ENCODE measurements around the gene TIGD2.
"Not testable (repeated sequence)": the region's sequence is repeated elsewhere in the genome, so short reads cannot be mapped to it uniquely, and the experiment has no call there.

The TIGD2 gene

DNA sequence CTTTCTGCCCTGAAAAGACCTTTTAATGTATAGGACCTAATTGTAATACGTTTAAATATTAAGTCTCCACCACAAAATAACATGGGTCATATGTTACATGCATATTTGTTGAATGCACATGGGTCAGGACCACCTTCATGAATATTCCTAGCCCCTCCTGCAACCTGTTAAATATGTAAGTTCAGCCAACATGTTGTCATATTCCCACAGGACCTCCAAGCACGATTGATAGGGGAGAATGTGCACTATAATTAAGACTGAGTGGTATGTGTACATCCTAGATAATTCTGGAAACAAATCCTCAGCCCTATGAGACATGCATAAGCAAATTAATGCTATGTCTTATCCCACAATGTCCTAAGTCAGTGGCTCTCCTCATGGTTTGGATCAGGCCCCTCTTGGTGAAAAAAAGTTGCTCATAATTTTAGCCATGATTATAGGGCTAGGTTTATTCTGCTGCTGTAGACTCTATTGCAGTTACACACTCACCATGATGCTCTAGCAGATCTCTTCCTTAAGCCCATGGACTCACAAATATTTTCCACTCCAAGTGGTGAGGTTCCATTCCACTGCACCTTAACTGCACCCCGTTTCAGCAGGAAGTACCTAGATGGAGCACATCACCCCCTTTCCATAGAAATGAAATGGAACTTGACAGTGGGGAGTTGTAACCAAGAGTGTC, 10.2 kb downstream of the TIGD2 start:
- peak; percentile 46 for DNase-seq

- DNase-seq, result peak; percentile 58
Measured at GRCh38 chr4:89123451-89123851, 12.1 kb downstream of the TIGD2 start.

DNA sequence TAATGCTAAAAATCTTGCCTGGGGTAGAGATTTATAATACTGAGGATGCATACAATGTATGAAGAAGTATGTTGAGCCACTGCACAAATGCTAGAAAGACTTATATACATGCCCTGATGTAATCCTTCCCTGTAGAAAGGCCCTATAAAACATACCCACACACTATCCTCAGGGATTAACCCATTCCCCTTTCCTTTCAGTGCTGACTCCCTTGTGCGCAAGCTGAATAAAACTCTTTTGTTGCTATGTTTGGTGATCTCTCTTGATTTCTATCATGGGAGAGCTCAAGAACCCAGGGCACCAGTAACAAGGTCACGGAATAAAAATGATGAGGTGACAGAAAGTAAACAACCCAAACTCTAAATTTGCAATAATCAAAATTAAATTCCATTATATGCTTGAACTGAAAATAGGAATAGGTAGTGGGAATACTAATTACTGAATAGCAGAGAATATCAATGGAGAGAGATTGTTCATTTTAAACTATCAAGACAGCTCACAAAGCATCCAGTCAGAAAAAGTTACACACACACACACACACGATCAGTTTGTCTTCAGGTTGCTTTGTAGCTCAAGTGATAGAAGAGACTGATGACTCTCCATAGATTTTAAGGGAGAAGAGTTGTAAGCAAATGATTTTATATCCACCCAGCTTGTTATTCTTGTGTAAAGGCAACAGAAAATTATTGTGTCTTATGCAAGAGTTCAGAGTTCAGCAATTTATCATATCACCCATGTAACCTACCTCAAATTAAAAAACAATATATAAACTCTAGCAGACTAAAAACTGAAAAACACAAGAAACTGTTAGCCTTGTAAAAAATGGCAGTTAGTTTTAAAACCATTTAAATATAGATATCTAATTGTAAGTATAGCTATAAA, 14.8 kb downstream of the TIGD2 start:
- no peak for DNase-seq

DNA sequence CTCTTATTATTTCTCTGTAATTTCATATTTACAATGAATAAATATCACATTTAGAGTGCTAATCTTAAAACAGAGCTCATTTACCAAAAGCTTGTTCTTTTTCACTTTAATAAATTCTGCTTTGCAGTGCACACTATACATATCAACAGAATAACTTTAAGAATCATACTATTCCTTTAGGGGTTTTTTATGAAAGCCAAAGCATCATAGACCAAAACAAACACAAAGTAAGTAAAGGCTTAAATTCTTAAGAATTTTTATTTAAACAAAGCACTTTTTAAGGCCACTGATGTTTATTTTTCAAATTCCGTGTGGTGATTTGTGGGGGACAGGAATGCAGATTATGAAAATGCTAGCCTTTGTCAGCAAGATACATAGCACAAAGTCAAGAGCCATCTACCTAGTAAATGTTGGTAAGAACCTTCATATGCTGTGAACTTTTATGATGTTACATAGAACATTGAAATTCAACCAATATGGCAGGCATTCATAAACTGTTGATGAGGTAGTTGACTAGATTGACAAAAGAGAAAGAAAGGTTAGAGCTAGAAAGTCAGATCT, 17.8 kb downstream of the TIGD2 start:
- no peak for DNase-seq

DNA sequence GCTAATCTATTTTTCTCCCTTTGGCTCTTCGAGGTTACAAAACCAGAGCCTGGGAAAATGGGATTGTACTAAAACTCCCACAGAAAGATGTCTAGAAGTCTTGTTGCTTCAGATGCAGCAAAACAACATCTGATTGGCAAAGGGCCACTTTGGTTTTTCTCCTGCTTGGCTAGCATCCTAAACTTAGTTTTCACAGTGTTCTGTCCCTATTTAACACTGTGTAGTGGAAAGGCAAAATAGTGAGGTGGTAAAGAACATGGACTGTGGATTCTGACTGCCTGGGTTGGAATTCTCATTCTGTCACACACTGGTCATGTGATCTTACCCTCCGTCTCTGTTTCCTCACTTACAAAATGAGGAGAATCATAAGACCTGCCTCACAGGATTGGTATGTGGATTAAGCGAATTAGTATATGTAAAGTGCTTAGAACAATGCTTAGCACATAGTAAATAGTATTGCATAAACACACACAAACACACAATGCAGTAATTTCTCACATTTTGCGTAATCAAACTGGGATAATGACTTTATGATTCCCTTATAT, 23.5 kb downstream of the TIGD2 start:
- peak; percentile 77 for DNase-seq

GRCh38 chr4:89136525-89136924, 25.2 kb downstream of the TIGD2 start:
- peak; percentile 33 for DNase-seq

DNA sequence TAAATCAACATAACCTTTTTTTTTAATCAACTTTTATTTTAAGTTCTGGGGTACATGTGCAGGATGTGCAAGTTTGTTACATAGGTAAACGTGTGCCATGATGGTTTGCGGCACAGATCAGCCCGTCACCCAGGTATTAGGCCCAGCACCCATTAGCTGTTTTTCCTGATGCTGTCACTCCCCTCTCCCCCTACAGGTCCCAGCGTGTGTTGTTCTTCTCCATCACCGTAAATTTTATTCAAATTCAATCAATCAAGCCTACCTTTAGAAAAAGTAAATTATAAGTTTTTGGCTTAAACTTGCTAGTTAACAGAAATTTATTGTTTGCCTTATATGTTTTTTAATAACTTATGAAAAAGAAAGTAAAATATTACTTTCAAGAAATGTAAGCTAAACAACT, 25.9 kb downstream of the TIGD2 start:
- DNase-seq, result no peak

DNA sequence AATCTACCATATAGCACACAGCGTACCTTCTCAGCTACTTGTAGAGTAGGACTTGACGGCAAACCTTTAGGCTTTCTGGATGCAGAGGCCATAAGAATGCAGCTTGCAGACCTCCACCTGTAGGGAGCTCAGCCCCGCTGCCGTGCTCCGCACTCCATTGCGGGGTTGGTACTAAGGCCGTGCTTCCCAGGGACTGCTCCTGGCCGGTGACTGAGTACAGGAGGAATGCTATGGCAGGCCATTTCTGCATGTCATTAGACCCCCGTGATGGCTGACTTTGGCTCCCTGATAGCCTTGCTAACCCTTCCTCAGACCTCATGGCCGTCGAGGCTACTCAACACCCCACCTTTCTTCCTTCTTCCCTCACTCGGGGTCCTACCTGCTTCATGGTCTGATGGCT, 26.4 kb downstream of the TIGD2 start:
- DNase-seq, result no peak

GRCh38 chr4:89140168-89140759, 28.9 kb downstream of the TIGD2 start:
- no peak for DNase-seq

- DNase-seq, result no peak
Measured at GRCh38 chr4:89142691-89143669, 31.6 kb downstream of the TIGD2 start.

DNA sequence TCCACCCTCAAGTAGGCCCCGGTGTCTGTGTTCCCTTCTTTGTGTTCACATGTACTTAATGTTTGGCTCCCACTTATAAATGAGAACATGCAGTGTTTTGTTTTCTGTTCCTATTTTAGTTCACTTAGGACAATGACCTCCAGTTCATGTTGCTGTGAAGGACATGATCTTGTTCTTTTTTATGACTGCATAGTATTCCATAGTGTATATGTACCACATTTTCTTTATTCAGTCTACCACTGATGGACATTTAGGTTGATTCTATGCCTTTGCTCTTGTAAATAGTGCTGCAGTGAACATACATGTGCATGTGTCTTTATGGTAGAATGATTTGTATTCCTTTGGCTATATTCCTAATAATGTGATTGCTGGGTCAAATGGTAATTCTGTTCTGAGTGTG, 33.3 kb downstream of the TIGD2 start:
- DNase-seq, result not testable (repeated sequence)

GRCh38 chr4:89146196-89146595, 34.9 kb downstream of the TIGD2 start:
- DNase-seq, result no peak

- no peak for DNase-seq
Measured at GRCh38 chr4:89152972-89153371, 41.6 kb downstream of the TIGD2 start.

DNA sequence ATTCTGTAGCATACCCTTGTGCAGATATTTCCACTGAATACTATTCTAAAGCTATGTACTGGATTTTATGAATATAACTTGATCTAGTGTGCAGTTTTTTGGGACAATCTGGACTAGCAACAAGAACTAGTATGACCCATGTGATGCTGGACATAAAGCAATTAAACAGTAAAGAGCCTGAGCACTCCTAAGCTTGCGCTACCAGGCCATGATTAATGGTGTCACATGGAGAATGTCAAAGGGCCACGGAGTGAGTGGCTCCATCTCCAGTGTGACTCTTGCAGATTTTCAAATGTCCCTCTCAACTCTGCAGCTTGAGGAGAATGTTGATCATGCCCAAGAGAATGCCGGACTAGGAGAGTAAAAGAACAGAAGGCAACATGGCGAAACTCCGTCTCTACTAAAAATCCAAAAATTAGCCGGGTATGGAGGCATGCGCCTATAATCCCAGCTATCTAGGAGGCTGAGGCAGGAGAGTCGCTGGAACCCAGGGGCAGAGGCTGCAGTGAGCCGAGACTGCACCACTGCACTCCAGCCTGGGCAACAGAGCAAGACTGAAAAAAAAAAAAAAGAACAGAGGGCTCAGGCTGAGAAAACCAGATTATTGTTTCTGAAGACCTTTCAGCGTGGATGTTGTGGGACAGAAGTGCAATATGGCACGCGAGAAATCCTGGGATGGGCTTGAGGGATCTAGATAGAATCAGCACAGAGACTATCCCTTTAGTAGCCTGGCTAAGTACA, 45.0 kb downstream of the TIGD2 start:
- DNase-seq, result no peak

DNA sequence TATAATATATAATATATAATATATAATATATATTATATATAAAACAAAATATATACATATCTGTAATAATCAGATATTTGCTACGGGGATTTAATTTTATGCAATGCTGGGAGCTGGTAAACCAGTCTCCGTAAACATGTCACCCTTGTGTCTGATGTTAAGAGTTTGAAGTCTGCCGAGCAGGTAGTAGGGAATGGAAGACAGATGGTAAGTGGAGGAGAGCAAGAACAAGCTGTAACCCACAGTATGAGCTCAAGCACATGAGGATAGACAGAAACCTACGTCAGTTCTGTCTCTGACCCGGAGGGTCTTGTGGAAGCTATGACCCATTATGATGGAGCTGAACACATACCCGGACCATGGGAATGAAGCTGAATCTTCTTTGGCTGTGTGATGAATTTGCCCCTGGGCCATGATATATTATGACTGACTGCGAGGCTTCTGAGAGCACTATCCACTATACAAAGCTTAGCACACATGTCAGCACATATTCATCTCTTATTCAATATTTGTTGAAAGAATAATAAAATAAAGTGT, 46.2 kb downstream of the TIGD2 start:
- DNase-seq, result no peak

DNA sequence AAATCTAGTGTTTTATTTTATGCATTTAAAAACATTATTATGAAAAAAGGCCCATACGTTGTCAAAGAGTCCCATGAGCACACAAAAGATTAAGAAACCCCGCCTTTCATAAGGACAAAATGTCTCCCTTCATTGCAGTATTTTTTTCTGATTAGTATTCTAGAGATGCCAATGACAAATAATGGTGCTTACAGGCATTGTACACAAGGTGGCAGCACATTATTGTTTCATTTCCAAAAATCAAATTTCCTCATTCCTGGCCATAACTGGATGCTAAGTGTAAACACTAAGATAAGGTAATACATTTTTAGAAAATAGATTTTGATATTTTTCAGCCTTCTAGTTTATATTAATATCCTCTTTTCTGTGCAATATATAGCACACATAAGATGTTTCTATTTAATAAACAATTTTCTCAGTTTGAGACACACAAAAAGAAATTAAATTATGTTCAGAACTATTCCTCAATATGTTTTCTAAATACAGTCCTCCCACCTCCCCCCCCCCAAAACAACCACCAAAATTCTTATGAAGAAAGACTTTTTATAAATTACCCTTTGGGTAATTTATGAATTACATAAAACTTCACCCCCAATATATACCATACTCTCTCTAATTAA, 47.7 kb downstream of the TIGD2 start:
- no peak for DNase-seq

GRCh38 chr4:89160806-89161205, 49.5 kb downstream of the TIGD2 start:
- no peak for DNase-seq

GRCh38 chr4:89161841-89162240, 50.5 kb downstream of the TIGD2 start:
- no peak for DNase-seq

DNA sequence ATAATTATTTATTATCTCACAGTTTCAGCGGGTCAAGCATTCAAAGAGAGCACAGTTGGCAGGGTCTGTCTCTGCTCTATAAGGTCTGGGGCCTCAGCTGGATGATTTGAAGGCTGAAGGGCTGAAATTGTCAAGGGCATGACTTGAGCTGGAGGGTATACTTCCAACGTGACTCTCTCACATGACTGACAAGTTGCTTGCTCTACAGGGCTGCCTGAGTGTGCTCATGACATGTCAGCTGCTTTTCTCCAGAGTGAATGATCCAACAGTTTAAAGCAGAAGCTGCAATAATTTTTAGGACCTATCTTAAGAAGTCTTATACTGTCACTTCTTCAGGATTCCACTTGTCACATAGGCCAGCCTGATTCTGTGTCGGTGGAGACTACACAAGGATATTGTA, 51.2 kb downstream of the TIGD2 start:
- DNase-seq, result no peak

GRCh38 chr4:89162987-89163386, 51.7 kb downstream of the TIGD2 start:
- DNase-seq, result no peak

DNA sequence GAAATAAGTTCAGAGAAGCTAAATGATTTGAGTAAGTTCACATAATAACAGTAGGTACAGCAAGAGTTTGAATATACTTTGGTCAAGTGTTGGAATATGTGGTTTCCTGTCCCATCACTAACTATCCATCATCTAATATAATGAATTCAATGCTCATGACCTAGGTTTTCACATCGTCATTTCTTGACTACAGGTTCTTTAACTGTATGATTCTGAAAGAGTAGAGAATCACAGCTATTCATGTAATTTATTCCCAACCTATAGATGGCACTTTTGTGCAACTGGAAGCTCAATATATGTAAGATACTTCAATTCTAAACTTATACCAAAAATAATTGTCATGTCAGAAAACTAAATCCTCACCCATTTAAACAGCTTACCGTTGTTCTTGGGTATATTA, 53.1 kb downstream of the TIGD2 start:
- DNase-seq, result no peak
